GM21723 (cell line): ENCODE measurements around the gene AXIN1.

Experiments used
- ATAC-seq: cut with Tn5 transposase; IDR thresholded peaks from one replicate; pipeline ENCODE4 v1.9.1; 2021; ENCODE audit warnings: mild to moderate bottlenecking, moderate library complexity; ENCODE audit not compliant: unreplicated experiment

AXIN1 gene

GRCh38 chr16:243348-243747 lies 109.2 kb downstream of the AXIN1 start:
- no peak for ATAC-seq

- no peak for ATAC-seq
Observed at GRCh38 chr16:242281-242680, 110.2 kb downstream of the AXIN1 start.

- no peak for ATAC-seq
Observed at GRCh38 chr16:240559-240958, 112.0 kb downstream of the AXIN1 start.

- no peak for ATAC-seq
Observed at GRCh38 chr16:239948-240277, 112.6 kb downstream of the AXIN1 start.
